CD4-positive, alpha-beta T cell (primary cell): ENCODE measurements around the gene FOXB1. TPM values are rescaled to one million over a fixed set of nuclear protein-coding genes. Genes with fewer than 3 reads are reported as not detected.

ENCODE experiments used
- ATAC-seq: fragments of 200-7000 bp; cut with Tn5 transposase; one replicate; pipeline ENCODE4 v1.10.0; 2022; ENCODE audit warnings: mild to moderate bottlenecking; ENCODE audit not compliant: poor library complexity
- CTCF ChIA-PET: fragments of 350-600 bp; sonication (Branson Sonifier 250); formaldehyde crosslinking; loops from one replicate; lab custom pipeline; 2021; ENCODE audit warnings: antibody characterized with exemption, inconsistent platforms; lab: Charles Lee
- POLR2A ChIA-PET: fragments of 350-600 bp; sonication (Branson Sonifier 250); formaldehyde crosslinking; loops from one replicate; lab custom pipeline; 2021; ENCODE audit warnings: antibody characterized with exemption, inconsistent platforms; lab: Charles Lee
- DNase-seq, 14 experiments: peaks; one replicate each; pipeline ENCODE4 v3.0.0-alpha.2; 2013 to 2020; ENCODE audit warnings: mixed read lengths in 2 of 14
- H3K27ac ChIP-seq, 2 donors: one replicate each; pipeline versions ENCODE4 v1.5.1 to v1.7.0; 2013; ENCODE audit warnings: low read length in 2 of 2, low read depth in 1 of 2, mild to moderate bottlenecking in 1 of 2
- H3K27me3 ChIP-seq, 2 experiments: 1 replicate in 1 of 2; 2 replicates in 1 of 2; pipeline versions ENCODE4 v1.6.1 to v1.7.0; 2013; ENCODE audit warnings: low read length in 2 of 2, control low read depth in 1 of 2, mild to moderate bottlenecking in 1 of 2, moderate library complexity in 1 of 2; ENCODE audit not compliant: insufficient read depth in 2 of 2, control insufficient read depth in 1 of 2
- H3K36me3 ChIP-seq: one replicate; pipeline ENCODE4 v1.6.1; 2013; ENCODE audit warnings: low read length, control low read depth; ENCODE audit not compliant: insufficient read depth
- H3K4me1 ChIP-seq: one replicate; pipeline ENCODE4 v1.6.1; 2013; ENCODE audit warnings: low read length, control low read depth; ENCODE audit not compliant: insufficient read depth
- H3K4me3 ChIP-seq: one replicate; pipeline ENCODE4 v1.5.1; 2013; ENCODE audit warnings: mild to moderate bottlenecking, low read length, moderate library complexity
- H3K9me3 ChIP-seq, 2 experiments: 1 replicate in 1 of 2; 2 replicates in 1 of 2; pipeline versions ENCODE4 v1.6.1 to v1.7.0; 2013; ENCODE audit warnings: low read length in 2 of 2, mild to moderate bottlenecking in 2 of 2, control low read depth in 1 of 2, moderate library complexity in 1 of 2; ENCODE audit not compliant: control insufficient read depth in 1 of 2, insufficient read depth in 1 of 2
- H3K27ac Mint-ChIP-seq: one replicate; pipeline ENCODE4 v1.8.0; 2020; ENCODE audit warnings: mixed read lengths
- H3K27me3 Mint-ChIP-seq: one replicate; pipeline ENCODE4 v1.8.0; 2021; ENCODE audit warnings: mixed read lengths
- H3K36me3 Mint-ChIP-seq: one replicate; pipeline ENCODE4 v1.8.0; 2021; ENCODE audit warnings: low read depth, mixed read lengths
- H3K4me1 Mint-ChIP-seq: one replicate; pipeline ENCODE4 v1.8.0; 2021; ENCODE audit warnings: low read depth, mixed read lengths
- H3K4me3 Mint-ChIP-seq: one replicate; pipeline ENCODE4 v1.8.0; 2020; ENCODE audit warnings: mild to moderate bottlenecking, mixed read lengths
- H3K9me3 Mint-ChIP-seq: one replicate; pipeline ENCODE4 v1.8.0; 2020; ENCODE audit warnings: mixed read lengths
- intact Hi-C, 2 experiments: fragments of 100-400 bp; cut with DNase I in 1 of 2; cut with micrococcal nuclease in 1 of 2; formaldehyde crosslinking; loops; one replicate each; pipeline versions ENCODE4 v1.15.1 to v1.9.0; 2023 to 2025; cut with DNase I, micrococcal nuclease
- total RNA-seq, 174 experiments: library from RNA in 2 of 174; stranded (reverse) in 2 of 174; gene quantifications; one replicate each; pipeline ENCODE4 v1.2.3 and lab custom pipeline; 2021 to 2026
- TF ChIP-seq, protein P1 (sequence below): fragments of 200-600 bp; IDR thresholded peaks from one replicate; pipeline ENCODE4 v1.8.0; 2022; ENCODE audit warnings: antibody characterized with exemption, mild to moderate bottlenecking

Gene FOXB1
- total RNA-seq, 2 experiments from 2014 or later: 0.14 to 0.19 TPM

DNA sequence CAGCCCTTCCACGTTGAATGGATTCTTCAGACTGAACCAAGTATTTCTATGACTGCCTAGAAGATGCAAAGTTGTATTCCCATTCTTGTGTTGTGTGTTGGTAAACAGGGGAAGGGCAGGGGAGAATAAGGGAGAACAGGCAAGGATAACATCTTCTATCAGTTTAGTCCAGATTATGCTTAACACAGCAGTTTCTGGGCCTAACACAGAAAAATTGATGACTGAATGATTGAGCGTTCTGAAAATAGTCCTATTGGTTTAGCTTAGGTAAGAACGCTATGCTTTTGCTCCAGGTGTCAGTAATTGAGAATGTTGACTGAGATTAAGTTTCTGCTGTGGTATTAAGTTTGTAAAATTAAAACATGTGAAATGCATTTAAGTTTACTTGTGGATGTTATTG lies 8.6 kb downstream of the FOXB1 start:
- ChIA-PET POLR2A (no interaction called here), CTCF (no interaction called here)
- DNase-seq: no peak
- Histone ChIP-seq H3K4me3 (no peak overlapping the region), H3K36me3 (no peaks in the 10 kb centered on the region), H3K4me1 (peaks cover 3% of the 10 kb centered on the region), H3K27me3 (peaks cover 20 to 53% of the 10 kb centered on the region in 2 experiments), H3K9me3 (peaks cover 0 to 5% of the 10 kb centered on the region in 2 experiments), H3K27ac (no peak overlapping the region)
- peaks cover 86% of the 10 kb centered on the region for H3K27me3 Mint-ChIP-seq
- H3K9me3 Mint-ChIP-seq: no peaks in the 10 kb centered on the region
- no peaks in the 10 kb centered on the region for H3K4me1 Mint-ChIP-seq
- ATAC-seq: no peak
- H3K36me3 Mint-ChIP-seq: no peaks in the 10 kb centered on the region
- no peak overlapping the region for H3K27ac Mint-ChIP-seq
- H3K4me3 Mint-ChIP-seq: no peak overlapping the region
- intact Hi-C loops: no loop called here
- TF ChIP-seq, protein P1, sequence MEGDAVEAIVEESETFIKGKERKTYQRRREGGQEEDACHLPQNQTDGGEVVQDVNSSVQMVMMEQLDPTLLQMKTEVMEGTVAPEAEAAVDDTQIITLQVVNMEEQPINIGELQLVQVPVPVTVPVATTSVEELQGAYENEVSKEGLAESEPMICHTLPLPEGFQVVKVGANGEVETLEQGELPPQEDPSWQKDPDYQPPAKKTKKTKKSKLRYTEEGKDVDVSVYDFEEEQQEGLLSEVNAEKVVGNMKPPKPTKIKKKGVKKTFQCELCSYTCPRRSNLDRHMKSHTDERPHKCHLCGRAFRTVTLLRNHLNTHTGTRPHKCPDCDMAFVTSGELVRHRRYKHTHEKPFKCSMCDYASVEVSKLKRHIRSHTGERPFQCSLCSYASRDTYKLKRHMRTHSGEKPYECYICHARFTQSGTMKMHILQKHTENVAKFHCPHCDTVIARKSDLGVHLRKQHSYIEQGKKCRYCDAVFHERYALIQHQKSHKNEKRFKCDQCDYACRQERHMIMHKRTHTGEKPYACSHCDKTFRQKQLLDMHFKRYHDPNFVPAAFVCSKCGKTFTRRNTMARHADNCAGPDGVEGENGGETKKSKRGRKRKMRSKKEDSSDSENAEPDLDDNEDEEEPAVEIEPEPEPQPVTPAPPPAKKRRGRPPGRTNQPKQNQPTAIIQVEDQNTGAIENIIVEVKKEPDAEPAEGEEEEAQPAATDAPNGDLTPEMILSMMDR: no peak

DNA sequence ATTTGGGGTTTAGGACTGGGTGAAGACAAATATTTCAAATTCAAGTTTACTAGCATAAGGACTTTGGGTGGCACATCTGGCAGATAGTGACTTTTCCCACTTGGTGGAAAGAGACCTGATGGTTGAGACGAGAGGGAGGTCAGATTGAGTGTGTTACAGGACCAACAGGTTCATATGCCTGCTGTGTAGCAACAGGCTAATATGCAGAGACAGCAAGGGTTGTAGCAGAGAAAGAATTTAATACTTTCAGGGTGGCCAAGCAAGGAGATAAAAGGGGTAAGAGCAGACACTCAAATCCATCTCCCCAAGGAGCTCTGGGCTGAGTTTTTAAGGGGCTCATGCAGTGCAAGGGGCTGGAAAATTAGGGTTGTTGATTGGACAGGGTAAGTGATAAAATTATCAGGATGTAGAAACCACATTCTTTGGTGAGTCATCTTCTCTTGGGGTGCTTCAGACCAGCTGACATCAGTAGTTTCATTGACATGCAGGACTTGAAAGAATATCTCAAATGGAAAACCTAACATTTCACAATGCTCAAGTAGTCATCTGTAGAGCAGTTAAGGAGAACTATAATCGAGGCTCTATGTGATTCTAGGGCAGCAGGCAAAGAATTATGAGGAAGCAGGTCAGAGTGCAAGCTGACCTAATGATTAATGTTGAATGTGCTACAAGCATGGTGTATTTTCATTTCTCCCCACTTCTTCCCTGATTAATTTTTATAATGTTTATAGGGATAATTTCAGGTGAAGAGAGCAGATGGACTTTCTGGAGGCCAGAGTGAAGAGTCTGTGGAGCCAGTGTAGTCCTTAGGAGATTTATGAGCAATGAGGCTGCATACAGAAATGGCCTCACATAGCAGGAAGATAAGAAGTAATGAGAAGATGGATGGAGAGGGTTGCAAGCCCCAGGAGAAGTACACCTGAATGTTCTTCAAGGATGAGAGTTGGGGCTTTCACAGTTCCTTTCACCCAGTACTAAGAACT lies 13.7 kb downstream of the FOXB1 start:
- intact Hi-C loops: no loop called here
- H3K9me3 Mint-ChIP-seq: peaks cover 2% of the 10 kb centered on the region
- TF ChIP-seq, protein P1: no peak
- Histone ChIP-seq H3K4me3 (no peak overlapping the region), H3K9me3 (peaks cover 0 to 5% of the 10 kb centered on the region in 2 experiments), H3K36me3 (no peaks in the 10 kb centered on the region), H3K27ac (no peak overlapping the region), H3K4me1 (peaks cover 10% of the 10 kb centered on the region), H3K27me3 (peaks cover 5% of the 10 kb centered on the region in 2 experiments)
- ChIA-PET POLR2A (no interaction called here), CTCF (no interaction called here)
- peak in 2 of 14 experiments; percentile 29 to 34 for DNase-seq
- H3K27ac Mint-ChIP-seq: no peak overlapping the region
- no peaks in the 10 kb centered on the region for H3K36me3 Mint-ChIP-seq
- H3K27me3 Mint-ChIP-seq: peaks cover 55% of the 10 kb centered on the region
- ATAC-seq: no peak
- H3K4me1 Mint-ChIP-seq: no peaks in the 10 kb centered on the region
- H3K4me3 Mint-ChIP-seq: no peak overlapping the region

DNA sequence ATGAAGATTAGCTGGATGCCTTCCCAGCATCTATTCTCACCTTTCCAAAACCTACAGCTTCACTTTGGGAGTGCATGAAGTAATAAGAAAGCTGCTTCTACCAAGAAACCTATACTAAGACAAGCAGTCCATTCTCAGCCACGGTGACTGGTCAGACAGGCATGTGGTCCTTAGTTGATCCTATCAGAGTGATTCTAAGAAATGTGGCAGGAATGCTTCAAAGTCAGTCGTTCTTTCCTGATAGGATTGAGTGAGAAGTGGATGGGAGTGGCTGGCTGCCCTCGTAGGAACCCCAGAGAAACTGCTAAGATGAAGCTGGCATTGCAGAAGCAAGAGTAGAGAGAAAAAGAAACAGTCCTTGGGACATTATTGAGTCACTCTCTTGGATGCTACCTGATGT lies 16.6 kb downstream of the FOXB1 start:
- H3K4me3 Mint-ChIP-seq: no peak overlapping the region
- peaks cover 10% of the 10 kb centered on the region for H3K4me1 ChIP-seq
- peaks cover 31% of the 10 kb centered on the region for H3K27me3 Mint-ChIP-seq
- H3K4me3 ChIP-seq: no peak overlapping the region
- H3K4me1 Mint-ChIP-seq: no peaks in the 10 kb centered on the region
- H3K36me3 Mint-ChIP-seq: no peaks in the 10 kb centered on the region
- DNase-seq: no peak
- peaks cover 3 to 4% of the 10 kb centered on the region in 2 experiments for H3K27me3 ChIP-seq
- H3K27ac Mint-ChIP-seq: no peak overlapping the region
- no peaks in the 10 kb centered on the region for H3K36me3 ChIP-seq
- TF ChIP-seq, protein P1: no peak
- peaks cover 2% of the 10 kb centered on the region for H3K9me3 Mint-ChIP-seq
- POLR2A ChIA-PET: no interaction called here
- H3K27ac ChIP-seq: no peak overlapping the region
- CTCF ChIA-PET: no interaction called here
- ATAC-seq: no peak
- intact Hi-C loops: no loop called here
- peaks cover 0 to 5% of the 10 kb centered on the region in 2 experiments for H3K9me3 ChIP-seq
